ENCODE measurements around the gene HIBCH. TPM values are rescaled to one million over a fixed set of nuclear protein-coding genes. Genes with fewer than 3 reads are reported as not detected.

HIBCH gene
- polyA plus RNA-seq, 1 of the 3 experiments (the other 2 are of a cell fraction), result 8.4 TPM

GRCh38 chr2:190366248-190366753 is 46.7 kb upstream of the HIBCH start:
- no peak overlapping the region for H2AFZ ChIP-seq (ENCODE audit: low read depth)
- no peak overlapping the region for H3K4me3 ChIP-seq (ENCODE audit: low read depth in 2 of 2, low read length in 1 of 2)
- H3K4me2 ChIP-seq, result no peak overlapping the region
- 93% methylated on average over 11 of the region's 11 CpGs for WGBS (ENCODE audit: low lambda C conversion rate)
- DNase-seq, result no peak
- H3K9ac ChIP-seq, result no peak overlapping the region
- no peak overlapping the region for H3K27ac ChIP-seq (ENCODE audit: low read depth in 2 of 2, low read length in 1 of 2)
- peaks cover 0 to 3% of the 10 kb centered on the region in 2 experiments for H3K36me3 ChIP-seq (replicated peaks in 1 of 2; ENCODE audit: control insufficient read depth in 1 of 2, insufficient read depth in 2 of 2, low read length in 1 of 2)
- H3F3A ChIP-seq (replicated peaks; ENCODE audit: insufficient read depth), result no peaks in the 10 kb centered on the region
- H3K79me2 ChIP-seq (ENCODE audit: insufficient read depth), result no peaks in the 10 kb centered on the region
- no peaks in the 10 kb centered on the region for H3K27me3 ChIP-seq (ENCODE audit: insufficient read depth)
- no peaks in the 10 kb centered on the region for H3K9me3 ChIP-seq
- no peaks in the 10 kb centered on the region for H4K20me1 ChIP-seq (ENCODE audit: insufficient read depth)
- ChIA-PET POLR2A (no interaction called here), CTCF (interaction anchor here (1.6 to 2.3 kb wide), 2 partner anchors 11 to 22 kb away, joined by 7 to 10 read pairs; no protein-coding TSS in a partner anchor)
- no peak for TF ChIP-seq YY1 (IDR thresholded peaks at IDR 0.05; ENCODE audit: low read depth)
- no peak for TF ChIP-seq TCF12 (IDR thresholded peaks at IDR 0.05)
- no peak for TF ChIP-seq NRF1 (IDR thresholded peaks at IDR 0.05; ENCODE audit: low read depth, low read length)
- TF ChIP-seq POLR2AphosphoS5 (IDR thresholded peaks at IDR 0.05; ENCODE audit: low read depth, low read length), result no peak
- TF ChIP-seq PBX3 (IDR thresholded peaks at IDR 0.05), result no peak
- no peak for TF ChIP-seq EZH2phosphoT487 (IDR thresholded peaks at IDR 0.05; ENCODE audit: borderline replicate concordance, low read depth)
- TF ChIP-seq RXRA (IDR thresholded peaks at IDR 0.05; ENCODE audit: borderline replicate concordance, low read depth), result no peak
- TF ChIP-seq REST (IDR thresholded peaks at IDR 0.05; ENCODE audit: low read depth, low read length), result no peak
- TF ChIP-seq USF2 (IDR thresholded peaks at IDR 0.05; ENCODE audit: borderline replicate concordance, low read depth, low read length), result no peak
- no peak for TF ChIP-seq SMC3 (IDR thresholded peaks at IDR 0.05; ENCODE audit: low read depth, low read length)
- H3K9me2 ChIP-seq, result no peaks in the 10 kb centered on the region
- no peaks in the 10 kb centered on the region for H3K4me1 ChIP-seq (ENCODE audit: control insufficient read depth in 1 of 2, insufficient read depth in 2 of 2, low read depth in 1 of 2, low read length in 1 of 2)

Data from SK-N-SH (cell line).